ENCODE measurements around the gene RASA3.
"Not testable (repeated sequence)": the region's sequence is repeated elsewhere in the genome, so short reads cannot be mapped to it uniquely, and the experiment has no call there.

Gene RASA3, protein sequence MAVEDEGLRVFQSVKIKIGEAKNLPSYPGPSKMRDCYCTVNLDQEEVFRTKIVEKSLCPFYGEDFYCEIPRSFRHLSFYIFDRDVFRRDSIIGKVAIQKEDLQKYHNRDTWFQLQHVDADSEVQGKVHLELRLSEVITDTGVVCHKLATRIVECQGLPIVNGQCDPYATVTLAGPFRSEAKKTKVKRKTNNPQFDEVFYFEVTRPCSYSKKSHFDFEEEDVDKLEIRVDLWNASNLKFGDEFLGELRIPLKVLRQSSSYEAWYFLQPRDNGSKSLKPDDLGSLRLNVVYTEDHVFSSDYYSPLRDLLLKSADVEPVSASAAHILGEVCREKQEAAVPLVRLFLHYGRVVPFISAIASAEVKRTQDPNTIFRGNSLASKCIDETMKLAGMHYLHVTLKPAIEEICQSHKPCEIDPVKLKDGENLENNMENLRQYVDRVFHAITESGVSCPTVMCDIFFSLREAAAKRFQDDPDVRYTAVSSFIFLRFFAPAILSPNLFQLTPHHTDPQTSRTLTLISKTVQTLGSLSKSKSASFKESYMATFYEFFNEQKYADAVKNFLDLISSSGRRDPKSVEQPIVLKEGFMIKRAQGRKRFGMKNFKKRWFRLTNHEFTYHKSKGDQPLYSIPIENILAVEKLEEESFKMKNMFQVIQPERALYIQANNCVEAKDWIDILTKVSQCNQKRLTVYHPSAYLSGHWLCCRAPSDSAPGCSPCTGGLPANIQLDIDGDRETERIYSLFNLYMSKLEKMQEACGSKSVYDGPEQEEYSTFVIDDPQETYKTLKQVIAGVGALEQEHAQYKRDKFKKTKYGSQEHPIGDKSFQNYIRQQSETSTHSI

DNA sequence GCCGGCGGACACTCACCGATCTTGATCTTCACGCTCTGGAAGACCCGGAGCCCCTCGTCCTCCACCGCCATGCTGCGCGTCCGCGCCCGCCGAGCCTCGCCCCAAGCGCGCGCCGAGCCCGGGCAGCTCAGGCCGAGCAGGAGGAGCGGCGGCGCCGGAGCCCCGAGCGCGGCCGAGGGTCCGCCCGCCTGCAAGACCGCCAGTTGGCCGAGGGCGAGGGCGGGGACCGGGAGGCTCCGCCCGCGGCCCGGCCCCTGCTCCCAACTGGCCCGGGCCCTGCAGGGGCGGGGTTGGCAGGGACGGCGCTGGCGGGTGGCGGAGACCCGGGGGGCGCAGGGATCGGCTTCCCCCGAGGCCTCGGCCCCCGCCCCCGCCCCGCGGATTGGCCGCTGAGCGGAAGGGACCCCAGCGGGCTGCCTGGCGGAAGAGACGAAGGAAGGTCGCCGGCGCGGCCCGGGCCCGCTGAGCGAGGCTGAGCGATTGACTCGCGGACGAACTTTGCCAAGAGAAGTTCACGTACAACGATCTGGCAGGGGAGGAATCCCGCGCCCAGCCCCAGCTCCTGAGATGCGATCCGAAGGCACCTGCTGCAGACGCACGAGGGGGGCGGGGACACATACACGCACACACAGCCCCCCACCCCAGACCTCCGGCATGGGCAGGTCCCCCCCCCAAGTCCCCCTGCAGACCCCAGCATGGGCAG lies at the start of gene RASA3:
TSS of gene RASA3 (minus strand) at position 205 of the 703 bp plus-strand sequence. CDS start at position 71, 134 bp downstream.
- DNase-seq (ENCODE audit: low read depth), result no peak

DNA sequence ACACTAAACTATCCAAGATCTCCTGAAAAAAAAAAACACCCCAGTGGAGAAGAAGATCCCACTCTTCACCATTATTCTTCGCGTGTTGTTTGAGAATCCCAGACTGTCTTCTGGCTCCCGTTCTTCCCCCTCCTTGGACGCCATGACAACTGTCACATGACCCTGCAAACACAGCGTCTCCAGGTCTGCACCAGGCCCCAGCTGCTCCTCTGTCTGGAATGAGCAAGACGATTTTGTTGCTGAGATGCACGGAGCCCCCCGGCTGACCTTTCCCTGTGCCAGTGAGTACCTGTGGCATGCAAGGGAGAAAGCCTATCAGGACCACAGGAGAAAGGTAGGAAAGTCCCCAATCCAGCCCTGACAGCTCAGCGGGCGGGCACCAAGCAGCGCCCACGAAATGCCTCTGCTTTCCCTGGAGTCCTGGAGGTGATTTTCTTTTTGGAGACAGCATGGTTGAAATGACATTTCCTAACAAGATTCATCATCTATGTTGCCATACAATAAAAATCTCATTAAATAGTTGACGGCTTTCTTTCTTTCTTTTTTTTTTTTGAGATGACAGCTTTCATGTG lies 46.8 kb upstream of the RASA3 start, which contains the start of gene CFAP97D2:
TSS of gene CFAP97D2 (plus strand) at position 171 of the 572 bp plus-strand sequence. CDS start at position 245, 74 bp downstream.
- no peak for DNase-seq (ENCODE audit: low read depth)

DNA sequence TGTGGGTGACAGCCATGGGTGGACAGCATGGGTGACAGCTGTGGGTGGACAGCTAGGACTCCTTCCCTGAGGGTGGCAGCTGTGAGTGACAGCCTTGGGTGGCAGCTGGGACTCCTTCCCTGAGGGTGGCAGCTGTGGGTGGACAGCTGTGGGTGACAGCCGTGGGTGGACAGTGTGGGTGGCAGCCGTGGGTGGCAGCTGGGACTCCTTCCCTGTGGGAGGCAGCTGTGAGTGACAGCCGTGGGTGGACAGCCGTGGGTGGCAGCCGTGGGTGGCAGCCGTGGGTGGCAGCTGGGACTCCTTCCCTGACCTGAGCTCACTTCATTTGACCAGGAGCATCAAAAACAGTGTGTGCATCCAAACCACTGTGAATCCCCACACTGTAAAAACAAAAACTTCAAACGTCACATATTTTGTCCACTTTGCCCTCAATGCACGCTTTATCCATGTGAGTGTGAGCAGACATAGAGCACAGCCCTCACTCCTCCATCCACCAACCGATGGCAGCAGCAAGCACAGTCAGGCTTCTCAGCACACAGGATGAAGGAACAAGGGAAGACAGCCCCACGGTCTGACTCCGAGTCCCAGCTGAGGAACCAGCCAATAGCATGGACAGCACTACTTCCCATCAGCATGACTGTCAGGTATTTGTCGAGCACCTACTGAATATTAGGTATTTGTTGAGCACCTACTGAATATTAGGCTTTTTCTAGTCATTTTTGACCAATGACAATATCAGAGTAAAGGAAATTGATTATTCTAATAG lies 45.0 kb upstream of the RASA3 start:
- no peak for DNase-seq (ENCODE audit: low read depth)

DNA sequence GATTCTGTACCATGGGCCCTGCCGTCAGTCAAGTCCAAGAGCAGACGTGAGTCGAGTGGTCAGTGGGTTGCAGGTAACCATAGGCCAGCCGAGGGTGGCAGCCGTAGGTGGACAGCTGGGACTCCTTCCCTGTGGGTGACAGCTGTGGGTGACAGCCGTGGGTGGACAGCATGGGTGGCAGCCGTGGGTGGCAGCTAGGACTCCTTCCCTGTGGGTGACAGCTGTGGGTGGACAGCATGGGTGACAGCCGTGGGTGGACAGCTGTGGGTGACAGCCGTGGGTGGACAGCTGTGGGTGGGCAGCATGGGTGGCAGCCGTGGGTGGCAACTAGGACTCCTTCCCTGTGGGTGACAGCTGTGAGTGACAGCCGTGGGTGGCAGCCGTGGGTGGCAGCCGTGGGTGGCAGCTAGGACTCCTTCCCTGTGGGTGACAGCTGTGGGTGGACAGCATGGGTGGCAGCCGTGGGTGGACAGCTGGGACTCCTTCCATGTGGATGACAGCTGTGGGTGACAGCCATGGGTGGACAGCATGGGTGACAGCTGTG lies 44.0 kb upstream of the RASA3 start:
- not testable (repeated sequence) for DNase-seq (ENCODE audit: low read depth)

DNA sequence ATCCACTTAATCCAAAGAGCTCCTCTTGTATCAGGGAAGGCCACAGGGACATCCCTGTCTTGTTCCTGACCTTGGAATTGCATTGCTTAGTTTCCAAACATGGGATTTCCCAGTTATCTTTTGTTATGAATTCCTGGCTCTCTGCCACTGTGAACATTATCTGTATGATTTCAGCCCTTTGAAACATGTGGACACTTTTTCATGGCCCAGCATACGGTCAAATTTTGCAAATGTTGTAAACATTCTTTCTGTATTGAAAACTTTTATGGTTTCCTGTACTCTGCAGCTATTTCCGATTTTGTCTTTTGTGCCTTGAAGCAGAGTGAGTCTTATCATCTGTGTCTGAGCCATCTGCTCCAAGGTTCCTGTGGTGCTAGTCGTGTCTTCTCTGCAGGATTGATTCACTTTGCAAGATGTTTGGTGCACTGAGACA lies 42.1 kb upstream of the RASA3 start:
- no peak for DNase-seq (ENCODE audit: low read depth)

DNA sequence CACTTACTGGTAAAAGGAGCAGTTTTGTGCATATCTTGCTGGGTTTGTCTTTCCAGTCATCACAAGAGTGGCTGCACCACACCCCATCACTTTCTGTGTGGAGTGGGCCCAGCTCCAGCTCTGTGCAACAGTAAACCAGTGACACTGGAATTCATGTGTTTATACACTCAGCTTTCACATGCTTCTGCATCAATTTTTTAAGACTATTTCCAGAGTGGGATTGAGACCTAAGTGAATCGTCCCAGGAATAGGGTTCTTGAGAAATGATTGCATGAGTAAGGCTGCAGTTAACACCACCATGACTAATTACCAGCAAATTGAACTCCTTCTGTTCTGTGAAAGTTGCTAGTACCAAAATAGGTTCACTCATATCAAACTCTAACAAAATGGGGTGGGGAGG lies 41.3 kb upstream of the RASA3 start:
- DNase-seq (ENCODE audit: low read depth), result no peak

DNA sequence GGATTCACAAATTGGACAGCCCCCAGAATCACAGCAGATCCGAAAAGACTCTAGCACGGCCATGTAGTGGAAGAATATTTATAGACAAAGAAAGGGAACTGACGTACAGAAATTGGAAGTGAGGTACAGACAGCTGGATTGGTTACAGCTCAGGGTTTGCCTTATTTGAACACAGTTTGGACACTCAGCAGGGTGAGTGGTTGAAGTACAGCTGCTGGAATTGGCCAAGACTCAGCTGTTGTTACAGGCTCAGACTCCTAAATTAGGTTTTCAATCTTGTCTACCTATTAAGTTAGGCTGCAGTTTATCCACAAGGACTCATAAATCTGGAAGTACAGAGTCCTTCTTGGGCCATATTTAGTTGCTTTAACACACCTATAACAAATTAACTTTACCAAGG lies 40.8 kb upstream of the RASA3 start:
- no peak for DNase-seq (ENCODE audit: low read depth)

DNA sequence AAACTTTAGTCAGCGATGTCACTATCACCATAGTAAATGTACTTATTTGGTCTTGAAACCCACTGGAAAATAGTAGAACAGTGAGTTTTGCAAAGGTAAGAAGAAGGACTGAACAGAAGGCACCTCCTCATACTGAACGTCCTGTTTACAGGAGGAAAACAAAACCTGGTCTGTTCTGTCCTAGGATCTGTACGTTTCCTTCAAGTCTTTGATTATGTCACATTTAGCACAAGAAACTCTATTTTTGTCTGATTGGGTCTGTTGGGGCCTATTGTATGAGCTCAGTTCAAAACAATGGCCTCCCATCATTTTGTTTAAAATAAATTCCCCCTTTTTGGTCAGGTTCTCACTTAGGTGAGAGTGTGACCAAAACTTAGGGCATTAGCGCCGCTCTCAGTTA lies 35.5 kb upstream of the RASA3 start:
- no peak for DNase-seq (ENCODE audit: low read depth)

DNA sequence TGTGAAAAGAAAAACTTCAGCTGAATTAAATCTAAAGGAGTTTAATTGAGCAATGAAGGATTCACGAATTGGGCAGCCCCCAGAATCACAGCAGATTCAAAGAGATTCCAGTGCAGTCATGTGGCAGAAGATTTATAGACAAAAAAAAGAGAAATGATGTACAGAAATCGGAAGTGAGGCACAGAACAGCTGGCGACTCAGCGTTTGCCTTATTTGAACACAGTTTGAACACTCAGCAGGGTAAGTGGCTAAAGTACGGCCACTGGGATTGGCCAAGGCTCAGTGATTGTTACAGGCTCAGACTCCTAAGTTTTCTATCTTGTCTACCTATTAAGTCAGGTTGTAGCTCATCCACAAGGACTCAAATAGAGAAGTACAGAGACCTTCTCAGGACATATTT lies 35.0 kb upstream of the RASA3 start:
- DNase-seq (ENCODE audit: low read depth), result no peak

DNA sequence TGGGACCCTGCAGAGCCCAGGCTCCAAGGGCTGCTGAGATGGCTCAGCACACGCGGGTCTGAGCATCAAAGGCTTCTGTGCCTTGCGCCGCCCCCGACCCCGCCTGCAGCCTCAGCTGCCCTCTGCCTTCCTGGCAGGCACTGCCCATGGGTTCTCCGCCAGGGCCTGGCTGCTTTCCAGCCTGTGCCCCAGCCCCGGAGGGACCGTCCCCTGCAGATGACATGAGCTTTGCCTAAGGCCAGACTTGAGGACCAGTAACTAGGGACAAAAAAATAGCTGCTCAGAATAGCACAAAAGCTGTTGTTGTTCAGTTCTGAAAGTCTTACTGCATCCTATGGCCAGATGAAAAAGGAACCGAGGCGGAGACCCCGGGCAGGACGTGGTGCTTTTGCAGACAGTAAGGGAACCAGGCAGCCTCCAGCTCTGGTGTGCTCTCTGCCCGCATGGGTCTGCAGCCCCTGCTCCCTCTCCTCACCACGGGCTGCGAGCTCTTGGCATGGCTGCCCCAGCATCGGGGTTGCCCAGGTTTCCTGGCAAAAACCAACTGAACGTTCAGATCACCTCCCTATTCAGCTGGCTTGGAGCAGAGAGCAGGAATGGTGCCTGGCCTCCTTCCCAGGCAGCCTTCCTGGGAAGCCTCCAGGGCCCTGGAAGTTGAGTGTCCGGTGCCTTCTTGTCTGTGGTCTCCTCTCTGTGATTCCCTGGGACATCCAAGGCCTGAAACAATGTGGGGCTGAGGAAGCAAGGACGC lies 34.1 kb upstream of the RASA3 start:
- no peak for DNase-seq (ENCODE audit: low read depth)

DNA sequence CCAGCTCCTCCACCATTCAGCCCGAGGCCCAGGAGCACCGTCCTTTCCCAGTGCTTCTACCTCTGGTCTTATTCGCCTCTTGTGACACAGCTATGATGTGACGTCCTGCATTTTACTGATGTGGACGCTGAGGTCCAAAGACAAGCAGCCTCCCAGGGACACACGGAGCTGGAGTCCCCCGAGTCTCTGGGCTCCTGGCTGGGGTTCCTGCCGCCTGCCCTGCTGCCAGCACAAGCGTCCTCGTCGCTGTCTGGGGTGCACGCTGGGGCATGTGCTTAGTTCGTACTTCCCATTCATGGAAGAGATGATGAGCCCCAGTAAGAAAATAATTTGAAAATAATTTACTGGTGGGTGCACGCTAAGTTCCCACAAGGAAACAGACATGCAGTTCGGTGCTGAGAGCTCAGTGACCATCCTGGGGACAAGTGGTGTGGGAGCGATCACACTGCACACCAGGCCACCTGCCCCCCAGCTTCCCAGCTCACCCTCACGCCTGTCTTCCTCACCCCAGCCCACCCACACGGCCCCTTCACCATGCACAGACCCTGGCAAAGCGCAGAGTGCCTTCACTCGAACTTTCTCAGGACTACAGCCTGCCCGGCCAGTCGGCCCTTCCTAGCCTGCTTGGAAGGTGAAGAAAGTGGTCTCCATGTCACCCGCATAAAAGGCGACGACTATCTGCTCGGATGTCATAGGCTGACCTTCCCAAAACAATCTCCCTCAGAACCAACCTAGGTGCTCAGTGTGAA lies 32.4 kb upstream of the RASA3 start:
- DNase-seq (ENCODE audit: low read depth), result no peak

DNA sequence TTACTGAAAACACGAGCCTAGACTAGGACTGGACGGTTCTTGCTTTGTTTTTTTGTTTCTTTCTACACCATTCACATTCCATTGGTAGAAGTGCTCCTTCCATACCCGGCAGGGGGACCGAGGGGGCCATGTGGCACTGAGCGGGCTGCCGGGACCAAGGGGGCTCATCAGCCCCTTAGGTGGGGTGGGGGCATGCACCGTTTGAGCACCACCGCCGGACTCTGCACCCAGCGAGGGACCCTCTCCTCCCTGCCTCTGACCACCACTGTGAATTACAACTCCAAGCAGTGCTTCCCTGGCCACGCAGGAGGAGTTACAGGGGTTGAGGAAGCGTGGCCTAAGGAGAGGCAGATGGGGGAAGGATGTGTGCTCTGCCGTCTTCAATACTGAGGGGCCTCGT lies 31.6 kb upstream of the RASA3 start:
- no peak for DNase-seq (ENCODE audit: low read depth)

DNA sequence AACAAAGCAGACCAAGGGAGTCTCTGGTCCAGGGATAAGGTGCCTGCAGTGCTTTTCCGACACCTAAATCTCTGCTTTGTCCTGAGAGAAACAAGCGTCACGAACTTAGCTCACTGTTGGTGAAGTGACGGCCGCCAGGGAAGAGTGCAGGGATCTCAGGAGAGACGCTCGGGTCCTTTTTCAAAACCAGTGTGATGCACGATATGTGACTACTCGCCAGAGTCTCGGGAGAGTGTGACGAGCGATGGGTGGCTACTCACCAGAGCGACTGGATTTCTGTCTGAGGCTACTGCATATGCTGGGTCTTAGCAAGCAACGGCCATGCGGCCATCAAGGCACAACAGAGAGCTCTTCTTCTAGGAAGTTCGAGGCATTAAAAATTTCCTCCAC lies 30.1 kb upstream of the RASA3 start:
- no peak for DNase-seq (ENCODE audit: low read depth)

DNA sequence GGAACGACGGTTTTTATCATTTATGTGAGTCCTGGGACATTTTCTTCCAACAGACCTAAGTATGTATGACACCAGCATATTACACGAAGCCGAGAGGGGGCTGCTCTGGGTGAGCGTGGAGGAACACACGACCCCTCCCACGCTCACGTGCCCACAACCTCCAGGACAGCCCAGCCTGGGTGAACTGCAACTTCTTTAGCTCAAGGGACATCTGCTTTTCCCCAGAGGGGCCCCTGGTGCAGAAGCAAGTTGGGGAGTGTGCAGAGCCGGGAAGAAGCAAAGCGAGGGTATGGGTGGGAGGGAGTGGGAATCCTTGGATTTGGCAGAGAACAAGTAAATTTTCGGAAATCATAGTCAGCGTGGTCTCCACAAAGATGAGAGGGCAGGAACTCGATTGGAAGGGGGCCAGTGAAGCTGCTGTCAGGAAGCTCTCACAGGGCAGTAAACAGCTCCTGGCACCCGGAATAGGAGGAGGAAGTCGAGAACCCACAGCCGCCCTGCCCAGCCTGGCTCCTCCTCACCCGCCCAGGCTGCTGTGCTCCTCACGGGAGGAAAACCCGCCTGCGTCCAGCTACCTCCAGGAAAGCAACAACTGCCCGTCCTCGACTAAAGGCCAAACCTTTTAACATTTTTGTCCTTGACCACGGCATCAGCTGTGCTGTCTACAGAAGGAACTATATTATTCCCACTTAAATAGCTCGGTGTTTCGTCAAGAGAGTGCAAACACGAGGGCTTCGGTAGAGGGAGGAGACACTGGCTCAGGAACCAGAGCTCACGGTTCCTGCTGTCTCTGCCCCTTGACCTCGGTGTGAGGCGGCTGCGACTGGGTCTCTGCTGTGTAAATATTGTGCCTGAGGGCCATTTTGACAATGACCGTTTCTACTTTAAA lies 29.5 kb upstream of the RASA3 start:
- no peak for DNase-seq (ENCODE audit: low read depth)

DNA sequence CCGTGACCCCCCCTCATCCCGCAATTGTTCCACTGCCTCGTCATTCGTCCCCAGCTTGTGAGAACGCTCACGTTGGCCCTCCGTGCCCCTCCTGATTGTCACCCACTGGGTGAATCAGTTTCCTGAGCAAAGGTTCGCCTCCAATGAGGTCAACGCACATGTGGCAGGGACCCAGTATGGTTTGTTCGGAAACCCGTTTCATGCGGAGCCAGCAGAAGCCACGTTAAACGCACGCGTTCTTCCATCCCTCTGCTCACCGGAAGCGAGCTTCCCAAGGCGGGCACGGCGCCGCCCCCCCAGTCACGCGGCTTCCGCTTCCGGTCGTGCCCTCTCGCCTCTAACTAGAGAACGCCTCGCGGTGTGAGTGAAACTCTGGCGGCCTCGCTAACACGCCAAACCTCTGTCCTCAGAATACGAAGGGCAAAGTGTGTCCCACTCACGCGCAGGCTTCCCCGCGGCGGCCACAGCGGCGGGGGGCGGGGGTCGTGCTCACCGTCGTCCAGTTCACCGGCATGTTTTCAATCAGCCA lies 28.7 kb upstream of the RASA3 start:
- DNase-seq (ENCODE audit: low read depth), result no peak

DNA sequence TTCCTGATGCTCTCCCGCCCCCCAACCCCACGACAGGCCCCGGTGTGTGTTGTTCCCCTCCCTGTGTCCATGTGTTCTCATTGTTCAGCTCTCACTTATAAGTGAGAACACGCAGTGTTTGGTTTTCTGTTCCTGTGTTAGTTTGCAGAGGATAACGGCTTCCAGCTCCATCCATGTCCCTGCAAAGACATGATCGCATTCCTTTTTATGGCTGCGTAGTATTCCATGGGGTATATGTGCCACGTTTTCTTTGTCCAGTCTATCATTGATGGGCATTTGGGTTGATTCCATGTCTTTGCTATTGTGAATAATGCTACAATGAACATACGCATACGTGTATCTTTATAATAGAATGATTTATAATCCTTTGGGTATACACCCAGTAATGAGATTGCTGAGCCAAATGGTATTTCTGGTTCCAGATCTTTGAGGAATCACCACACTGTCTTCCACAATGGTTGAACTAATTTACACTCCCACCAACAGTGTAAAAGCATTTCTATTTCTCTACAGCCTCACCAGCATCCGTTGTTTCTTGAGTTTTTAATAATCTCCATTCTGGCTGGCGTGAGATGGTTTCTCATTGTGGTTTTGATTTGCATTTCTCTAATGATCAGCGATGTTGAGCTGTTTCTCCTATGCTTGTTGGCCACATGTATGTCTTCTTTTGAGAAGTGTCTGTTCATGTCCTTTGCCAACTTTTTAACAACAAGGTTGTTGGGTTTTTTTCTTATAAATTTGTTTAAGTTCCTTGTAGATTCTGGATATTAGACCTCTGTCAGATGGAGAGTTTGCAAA lies 26.6 kb upstream of the RASA3 start:
- DNase-seq (ENCODE audit: low read depth), result not testable (repeated sequence)

DNA sequence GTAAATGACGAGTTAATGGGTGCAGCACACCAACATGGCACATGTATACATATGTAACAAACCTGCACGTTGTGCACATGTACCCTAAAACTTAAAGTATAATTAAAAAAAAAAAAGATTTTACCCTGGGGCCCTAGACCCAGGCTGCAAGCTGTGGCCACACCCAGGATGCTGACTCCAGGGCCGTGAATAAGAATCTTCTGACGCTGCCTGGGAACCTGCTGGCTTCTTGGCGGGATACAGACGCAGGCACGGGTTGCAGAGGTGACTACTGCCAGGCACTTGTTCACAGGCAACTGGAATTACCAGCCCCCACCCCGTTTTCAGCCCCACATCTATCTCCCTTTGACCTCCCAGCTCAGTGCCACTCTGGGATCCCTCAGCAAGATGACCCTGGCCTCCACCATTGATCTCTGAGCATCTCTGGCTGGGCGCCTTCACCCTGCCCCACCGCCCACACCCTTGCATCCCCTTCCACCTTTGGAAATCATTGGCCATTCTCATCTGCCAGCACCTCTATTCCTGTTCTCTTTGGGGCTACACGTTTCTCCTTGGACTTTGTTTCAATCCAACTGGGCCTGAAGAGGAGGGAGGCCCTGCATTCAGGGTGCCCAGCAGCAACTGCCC lies 25.6 kb upstream of the RASA3 start:
- DNase-seq (ENCODE audit: low read depth), result no peak
